Vagina (tissue), 2 donors: ENCODE results near the gene IFT27. TPM values are rescaled to one million over a fixed set of nuclear protein-coding genes. Genes with fewer than 3 reads are reported as not detected.

ENCODE experiments used
- DNase-seq, 2 donors: peaks; one replicate each; pipeline ENCODE4 v3.0.0-alpha.2; 2017; ENCODE audit errors: extremely low spot score in 2 of 2
- H3K27ac ChIP-seq: fragments of 200-600 bp; sonication (generic); one replicate; pipeline ENCODE4 v1.5.1; 2019
- H3K27me3 ChIP-seq: fragments of 200-600 bp; sonication (generic); one replicate; pipeline ENCODE4 v1.5.1; 2019
- H3K36me3 ChIP-seq, 2 donors: fragments of 200-600 bp; sonication (generic); one replicate each; pipeline ENCODE4 v1.5.1; 2017 to 2019
- H3K4me1 ChIP-seq: fragments of 200-600 bp; sonication (generic); one replicate; pipeline ENCODE4 v1.5.1; 2019
- H3K4me3 ChIP-seq, 2 donors: fragments of 200-600 bp; sonication (generic); 1 replicate in 1 of 2; 2 replicates in 1 of 2; pipeline ENCODE4 v1.5.1; 2016 to 2019
- H3K9me3 ChIP-seq: fragments of 200-600 bp; sonication (generic); one replicate; pipeline ENCODE4 v1.5.1; 2019
- POLR2A ChIP-seq, 2 donors: fragments of 450-650 bp; IDR thresholded peaks; one replicate each; pipeline ENCODE4 v1.6.1; 2017; ENCODE audit warnings: antibody characterized with exemption in 2 of 2, mild to moderate bottlenecking in 2 of 2, moderate library complexity in 2 of 2
- POLR2AphosphoS5 ChIP-seq, 2 donors: sonication (generic); formaldehyde crosslinking; IDR thresholded peaks; one replicate each; pipeline ENCODE4 v1.9.0; 2017; ENCODE audit warnings: antibody characterized with exemption in 2 of 2, mild to moderate bottlenecking in 2 of 2, low read depth in 1 of 2; ENCODE audit not compliant: insufficient read depth in 1 of 2
- intact Hi-C: fragments of 100-400 bp; cut with DNase I; formaldehyde crosslinking; loops from one replicate; pipeline ENCODE4 v1.15.1; 2023
- total RNA-seq: library from RNA; depleted of rRNA; stranded (reverse); fragments of >200 nt; gene quantifications from one replicate; pipeline ENCODE4 v1.2.3, GENCODE V29; 2016
- TF ChIP-seq, protein P1 (sequence below), 3 experiments: fragments of 450-650 bp in 2 of 3; fragments of 200-600 bp in 1 of 3; sonication (generic) in 1 of 3; IDR thresholded peaks; one replicate each; pipeline ENCODE4 v1.5.1; 2017 to 2019; ENCODE audit warnings: antibody characterized with exemption in 3 of 3, mild to moderate bottlenecking in 2 of 3, moderate library complexity in 2 of 3

Gene IFT27
- total RNA-seq, 1 donor from 2014 or later, result 15.0 TPM

GRCh38 chr22:36739185-36739584 is 36.7 kb downstream of the IFT27 start:
- DNase-seq, result peak in 1 of 2 donors; percentile 22
- H3K36me3 ChIP-seq, result no peaks in the 10 kb centered on the region
- H3K27me3 ChIP-seq, result no peaks in the 10 kb centered on the region
- H3K4me1 ChIP-seq, result no peaks in the 10 kb centered on the region
- intact Hi-C loops, result no loop called here
- H3K9me3 ChIP-seq, result no peaks in the 10 kb centered on the region
- no peak overlapping the region for H3K27ac ChIP-seq
- TF ChIP-seq POLR2A (IDR thresholded peaks at IDR 0.05), result no peak
- TF ChIP-seq, protein P1, sequence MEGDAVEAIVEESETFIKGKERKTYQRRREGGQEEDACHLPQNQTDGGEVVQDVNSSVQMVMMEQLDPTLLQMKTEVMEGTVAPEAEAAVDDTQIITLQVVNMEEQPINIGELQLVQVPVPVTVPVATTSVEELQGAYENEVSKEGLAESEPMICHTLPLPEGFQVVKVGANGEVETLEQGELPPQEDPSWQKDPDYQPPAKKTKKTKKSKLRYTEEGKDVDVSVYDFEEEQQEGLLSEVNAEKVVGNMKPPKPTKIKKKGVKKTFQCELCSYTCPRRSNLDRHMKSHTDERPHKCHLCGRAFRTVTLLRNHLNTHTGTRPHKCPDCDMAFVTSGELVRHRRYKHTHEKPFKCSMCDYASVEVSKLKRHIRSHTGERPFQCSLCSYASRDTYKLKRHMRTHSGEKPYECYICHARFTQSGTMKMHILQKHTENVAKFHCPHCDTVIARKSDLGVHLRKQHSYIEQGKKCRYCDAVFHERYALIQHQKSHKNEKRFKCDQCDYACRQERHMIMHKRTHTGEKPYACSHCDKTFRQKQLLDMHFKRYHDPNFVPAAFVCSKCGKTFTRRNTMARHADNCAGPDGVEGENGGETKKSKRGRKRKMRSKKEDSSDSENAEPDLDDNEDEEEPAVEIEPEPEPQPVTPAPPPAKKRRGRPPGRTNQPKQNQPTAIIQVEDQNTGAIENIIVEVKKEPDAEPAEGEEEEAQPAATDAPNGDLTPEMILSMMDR (IDR thresholded peaks at IDR 0.05), result no peak
- no peak for TF ChIP-seq POLR2AphosphoS5 (IDR thresholded peaks at IDR 0.05; ENCODE audit: insufficient read depth in 1 of 2, low read depth in 1 of 2)
- H3K4me3 ChIP-seq, result no peak overlapping the region

DNA sequence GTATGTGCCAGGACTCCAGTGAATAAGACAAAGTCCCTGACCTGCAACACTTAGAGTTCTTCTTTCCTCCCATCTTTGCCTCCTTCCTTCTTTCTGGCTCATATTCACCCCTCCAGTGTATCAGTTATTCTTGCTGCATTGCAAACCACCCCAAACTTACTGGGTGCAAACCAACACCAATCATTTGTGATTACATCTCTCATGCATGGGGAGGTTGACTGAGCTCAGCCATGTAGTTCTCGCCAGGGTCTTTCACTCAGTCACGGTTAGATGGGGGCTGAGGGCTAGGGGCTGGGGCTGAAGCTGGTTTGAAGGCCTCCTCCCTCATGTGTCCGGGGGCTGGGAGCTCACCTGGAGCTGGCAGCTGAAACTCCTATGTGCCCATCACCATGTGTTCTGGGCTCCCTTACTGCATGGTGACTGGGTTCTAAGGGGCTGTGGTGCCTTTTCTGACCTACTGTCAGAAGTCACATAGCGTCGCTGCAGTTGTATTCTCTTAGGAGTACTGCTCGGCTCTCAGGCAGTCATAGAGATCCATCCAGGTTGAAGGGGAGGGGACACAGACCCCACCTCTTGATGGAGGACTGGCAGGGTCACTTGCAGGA is 37.4 kb downstream of the IFT27 start:
- no peaks in the 10 kb centered on the region for H3K36me3 ChIP-seq
- TF ChIP-seq POLR2A (IDR thresholded peaks at IDR 0.05), result no peak
- TF ChIP-seq, protein P1 (IDR thresholded peaks at IDR 0.05), result no peak
- no peak for TF ChIP-seq POLR2AphosphoS5 (IDR thresholded peaks at IDR 0.05; ENCODE audit: insufficient read depth in 1 of 2, low read depth in 1 of 2)
- no peak overlapping the region for H3K4me3 ChIP-seq
- H3K27ac ChIP-seq, result no peak overlapping the region
- H3K27me3 ChIP-seq, result no peaks in the 10 kb centered on the region
- intact Hi-C loops, result no loop called here
- H3K4me1 ChIP-seq, result no peaks in the 10 kb centered on the region
- H3K9me3 ChIP-seq, result no peaks in the 10 kb centered on the region
- peak; percentile 72 to 74 for DNase-seq

DNA sequence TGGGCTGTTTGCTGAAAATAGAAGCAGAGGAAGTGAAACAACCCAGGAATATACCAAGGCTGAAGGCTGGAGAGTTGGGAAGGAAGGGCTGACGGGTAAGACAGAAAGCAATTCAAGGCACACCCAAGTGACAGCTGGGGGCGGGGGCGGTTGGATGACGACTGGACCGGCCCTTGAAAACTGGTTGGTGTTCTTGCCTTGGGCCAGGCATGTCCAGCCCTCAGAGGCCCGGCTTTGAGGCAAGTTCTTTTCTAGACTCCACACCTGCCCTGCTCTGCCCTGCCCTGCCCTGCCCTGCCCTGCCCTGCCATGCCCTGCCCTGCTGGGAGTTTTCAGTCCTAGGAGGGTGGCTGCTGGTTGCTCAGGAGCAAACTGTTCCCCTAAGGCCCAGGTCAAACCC is 38.1 kb downstream of the IFT27 start:
- intact Hi-C loops, result no loop called here
- H3K27ac ChIP-seq, result no peak overlapping the region
- no peaks in the 10 kb centered on the region for H3K36me3 ChIP-seq
- no peaks in the 10 kb centered on the region for H3K27me3 ChIP-seq
- DNase-seq, result peak; percentile 58 to 70
- TF ChIP-seq POLR2AphosphoS5 (IDR thresholded peaks at IDR 0.05; ENCODE audit: insufficient read depth in 1 of 2, low read depth in 1 of 2) (no peak), POLR2A (IDR thresholded peaks at IDR 0.05) (no peak)
- H3K9me3 ChIP-seq, result no peaks in the 10 kb centered on the region
- H3K4me1 ChIP-seq, result no peaks in the 10 kb centered on the region
- no peak overlapping the region for H3K4me3 ChIP-seq

- intact Hi-C loops, result no loop called here
- H3K36me3 ChIP-seq, result no peaks in the 10 kb centered on the region
- TF ChIP-seq, protein P1 (IDR thresholded peaks at IDR 0.05), result no peak
- TF ChIP-seq POLR2A (IDR thresholded peaks at IDR 0.05) (no peak), POLR2AphosphoS5 (IDR thresholded peaks at IDR 0.05; ENCODE audit: insufficient read depth in 1 of 2, low read depth in 1 of 2) (no peak)
- no peak overlapping the region for H3K27ac ChIP-seq
- no peak overlapping the region for H3K4me3 ChIP-seq
- H3K9me3 ChIP-seq, result no peaks in the 10 kb centered on the region
- DNase-seq, result peak; percentile 40 to 92
- no peaks in the 10 kb centered on the region for H3K27me3 ChIP-seq
- H3K4me1 ChIP-seq, result no peaks in the 10 kb centered on the region
Observed at GRCh38 chr22:36736701-36737320, 39.1 kb downstream of the IFT27 start.

- TF ChIP-seq POLR2A (IDR thresholded peaks at IDR 0.05) (no peak), POLR2AphosphoS5 (IDR thresholded peaks at IDR 0.05; ENCODE audit: insufficient read depth in 1 of 2, low read depth in 1 of 2) (no peak)
- TF ChIP-seq, protein P1 (IDR thresholded peaks at IDR 0.05), result no peak
- no peak overlapping the region for H3K27ac ChIP-seq
- H3K36me3 ChIP-seq, result no peaks in the 10 kb centered on the region
- intact Hi-C loops, result no loop called here
- peak; percentile 32 to 92 for DNase-seq
- no peaks in the 10 kb centered on the region for H3K27me3 ChIP-seq
- H3K4me3 ChIP-seq, result no peak overlapping the region
- H3K4me1 ChIP-seq, result no peaks in the 10 kb centered on the region
- H3K9me3 ChIP-seq, result no peaks in the 10 kb centered on the region
Observed at GRCh38 chr22:36734171-36735058, 41.5 kb downstream of the IFT27 start.
